HG02763 (cell line): Measurements from ENCODE around the gene CNDP2.
A peak's percentile ranks its signal among the peaks of the same experiment; 100 is the strongest.
"Not testable (repeated sequence)": the region's sequence is repeated elsewhere in the genome, so short reads cannot be mapped to it uniquely, and the experiment has no call there.

Experiments used
- ATAC-seq: cut with Tn5 transposase; IDR thresholded peaks from one replicate; pipeline ENCODE4 v1.9.1; 2021; ENCODE audit warnings: mild to moderate bottlenecking, moderate library complexity; ENCODE audit not compliant: unreplicated experiment

Gene CNDP2

GRCh38 chr18:74516271-74517235 is 20.4 kb downstream of the CNDP2 start:
- no peak for ATAC-seq

GRCh38 chr18:74517236-74517630 is 21.1 kb downstream of the CNDP2 start:
- no peak for ATAC-seq

DNA sequence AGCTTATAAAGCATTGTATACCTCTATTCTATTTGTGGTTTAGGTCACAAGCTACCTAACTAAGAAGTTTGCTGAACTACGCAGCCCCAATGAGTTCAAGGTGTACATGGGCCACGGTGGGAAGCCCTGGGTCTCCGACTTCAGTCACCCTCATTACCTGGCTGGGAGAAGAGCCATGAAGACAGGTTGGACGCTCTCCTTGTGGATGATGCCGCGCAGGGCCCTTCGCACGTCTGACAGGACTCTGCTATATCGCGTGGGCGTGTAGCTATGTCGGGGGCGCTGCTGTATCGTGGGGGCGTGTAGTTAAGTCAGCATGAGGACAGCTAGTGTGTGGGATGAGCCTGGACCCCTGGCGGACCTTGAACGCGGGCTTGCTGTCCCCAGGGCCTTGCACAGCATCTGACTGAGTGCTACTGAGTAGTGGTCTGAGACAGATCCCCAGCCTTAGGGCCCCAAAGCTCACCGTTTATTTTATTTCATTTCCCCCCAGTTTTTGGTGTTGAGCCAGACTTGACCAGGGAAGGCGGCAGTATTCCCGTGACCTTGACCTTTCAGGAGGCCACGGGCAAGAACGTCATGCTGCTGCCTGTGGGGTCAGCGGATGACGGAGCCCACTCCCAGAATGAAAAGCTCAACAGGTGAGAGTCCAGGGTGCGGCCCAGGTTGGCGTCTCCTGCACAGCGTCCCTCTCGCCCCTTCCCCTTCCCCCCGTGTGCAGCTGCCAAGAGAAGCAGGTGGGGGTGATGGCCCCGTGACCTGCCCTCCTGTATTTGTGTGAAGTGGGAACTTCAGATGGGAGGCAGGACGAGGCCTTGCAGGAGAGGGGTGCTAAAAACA is 22.5 kb downstream of the CNDP2 start:
- ATAC-seq, result no peak

GRCh38 chr18:74519320-74520095 is 23.3 kb downstream of the CNDP2 start:
- ATAC-seq, result no peak

- no peak for ATAC-seq
Measured at GRCh38 chr18:74520096-74520833, 24.1 kb downstream of the CNDP2 start.

DNA sequence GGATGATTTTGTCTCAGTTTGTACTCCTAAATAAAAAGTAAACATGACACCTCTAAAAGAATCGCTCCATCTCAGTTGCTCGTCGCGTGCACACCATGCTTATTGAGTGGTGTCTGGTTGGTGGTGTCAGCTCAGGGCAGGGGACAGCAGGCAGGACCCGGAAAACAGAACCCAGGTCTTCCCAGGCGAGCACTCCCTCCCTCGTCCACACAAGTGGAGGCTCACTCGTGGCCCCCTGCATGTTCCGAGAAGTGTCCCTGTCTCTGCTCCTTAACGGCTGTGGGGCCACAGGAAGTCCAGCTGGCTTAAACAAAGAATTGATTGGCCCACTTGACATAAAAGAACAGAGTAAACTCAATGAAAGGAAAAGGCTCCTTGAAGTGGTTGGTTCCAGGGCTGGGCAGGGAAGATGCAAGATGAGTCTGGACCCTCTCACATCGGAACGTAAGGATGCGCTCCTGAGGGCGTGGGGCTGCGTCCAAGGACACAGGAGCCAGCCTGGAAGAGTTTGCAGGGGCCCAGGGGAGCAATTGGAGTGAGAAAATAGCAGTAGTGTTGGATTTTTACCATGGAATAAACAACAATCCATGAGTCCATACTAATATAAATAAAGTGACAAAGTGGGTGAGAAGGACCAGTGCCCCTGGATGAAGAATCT is 25.0 kb downstream of the CNDP2 start:
- no peak for ATAC-seq

DNA sequence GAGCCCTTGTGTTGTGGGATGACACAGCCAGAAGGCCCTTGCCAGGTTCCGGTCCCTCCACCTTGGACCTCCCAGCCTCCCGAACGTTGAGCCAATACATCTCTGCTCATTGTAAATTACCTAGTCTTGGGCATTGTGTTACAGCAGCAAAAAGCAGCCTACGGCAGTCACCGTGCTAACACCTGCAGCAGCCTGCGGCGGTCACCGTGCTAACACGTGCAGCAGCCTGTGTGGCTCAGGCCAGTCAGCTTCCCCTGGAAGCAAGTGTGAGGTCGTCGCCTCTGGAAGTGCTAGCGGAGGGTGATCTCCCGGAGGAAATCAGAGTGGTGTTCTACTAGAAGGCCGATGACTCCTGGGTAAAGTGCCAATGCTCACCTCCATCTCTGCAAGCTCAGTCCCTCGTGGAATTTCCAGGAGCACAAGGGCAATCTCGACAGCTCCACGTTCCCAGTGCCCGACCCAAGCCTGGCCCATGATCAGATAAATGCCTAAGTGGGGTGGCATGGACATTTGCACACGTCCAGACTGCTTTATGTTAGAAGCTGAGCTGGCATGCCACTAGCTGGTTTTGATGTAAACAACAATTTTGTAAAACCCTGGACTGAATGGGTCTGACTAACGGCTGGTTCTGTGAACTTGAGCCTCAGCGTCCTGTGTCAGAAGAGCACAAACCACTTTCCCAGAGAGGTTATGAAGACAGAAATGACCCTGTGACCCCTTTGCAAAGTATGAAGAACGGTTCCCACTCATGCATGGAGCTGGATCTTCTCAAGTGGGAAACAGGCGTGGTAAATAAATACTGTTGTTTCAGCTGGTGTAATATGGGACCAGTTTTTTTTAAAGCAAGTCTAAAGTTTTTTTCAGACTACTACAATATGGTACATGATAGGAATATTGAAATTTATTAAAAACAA is 26.7 kb downstream of the CNDP2 start:
- ATAC-seq, result no peak

DNA sequence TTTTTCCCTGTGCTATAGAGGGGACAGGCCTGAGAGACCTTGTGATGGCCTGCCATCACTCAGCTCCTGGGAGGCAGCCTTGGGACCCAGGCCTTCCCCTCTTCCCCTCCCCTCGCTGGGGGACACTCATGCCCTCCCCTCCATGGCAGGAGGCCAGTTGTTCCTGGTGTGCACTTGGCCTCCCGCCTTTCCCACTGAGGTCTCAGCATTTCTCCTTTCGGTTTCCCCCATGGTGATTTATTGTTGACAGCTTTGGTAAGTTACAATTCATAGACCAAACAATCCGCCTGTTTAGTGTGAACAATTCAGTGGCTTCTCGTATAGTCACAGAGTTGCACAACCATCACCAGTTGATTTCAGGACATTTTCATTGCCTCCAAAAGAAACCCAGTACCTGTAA is 27.9 kb downstream of the CNDP2 start:
- ATAC-seq, result no peak

- not testable (repeated sequence) for ATAC-seq
Measured at GRCh38 chr18:74524915-74525314, 28.8 kb downstream of the CNDP2 start.

GRCh38 chr18:74525741-74526140 is 29.6 kb downstream of the CNDP2 start:
- no peak for ATAC-seq

- ATAC-seq, result no peak
Measured at GRCh38 chr18:74526488-74526887, 30.3 kb downstream of the CNDP2 start.

GRCh38 chr18:74528478-74528877 is 32.3 kb downstream of the CNDP2 start:
- peak; percentile 58 for ATAC-seq

DNA sequence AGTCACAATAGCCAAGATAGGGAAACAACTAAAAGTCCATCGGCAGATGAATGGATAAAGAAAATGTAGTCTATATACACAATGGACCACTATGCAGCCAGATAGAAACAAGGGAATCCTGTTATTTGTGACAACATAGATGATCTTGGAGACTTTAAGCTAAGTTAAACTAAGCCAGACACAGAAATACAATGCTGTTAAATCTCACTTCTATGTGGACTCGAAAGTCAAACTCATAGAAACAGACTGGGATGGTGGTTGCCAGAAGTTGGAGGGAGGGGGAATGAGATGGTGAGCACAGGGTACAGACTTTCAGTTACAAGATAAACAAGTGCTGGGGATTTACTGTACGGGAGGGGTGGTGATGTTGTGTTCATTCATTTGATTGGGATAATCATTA is 32.8 kb downstream of the CNDP2 start:
- no peak for ATAC-seq

GRCh38 chr18:74529378-74529777 is 33.2 kb downstream of the CNDP2 start:
- no peak for ATAC-seq

- ATAC-seq, result no peak
Measured at GRCh38 chr18:74529811-74530583, 33.8 kb downstream of the CNDP2 start.

GRCh38 chr18:74530584-74530862 is 34.4 kb downstream of the CNDP2 start:
- ATAC-seq, result no peak

GRCh38 chr18:74531043-74531442 is 34.9 kb downstream of the CNDP2 start:
- no peak for ATAC-seq

DNA sequence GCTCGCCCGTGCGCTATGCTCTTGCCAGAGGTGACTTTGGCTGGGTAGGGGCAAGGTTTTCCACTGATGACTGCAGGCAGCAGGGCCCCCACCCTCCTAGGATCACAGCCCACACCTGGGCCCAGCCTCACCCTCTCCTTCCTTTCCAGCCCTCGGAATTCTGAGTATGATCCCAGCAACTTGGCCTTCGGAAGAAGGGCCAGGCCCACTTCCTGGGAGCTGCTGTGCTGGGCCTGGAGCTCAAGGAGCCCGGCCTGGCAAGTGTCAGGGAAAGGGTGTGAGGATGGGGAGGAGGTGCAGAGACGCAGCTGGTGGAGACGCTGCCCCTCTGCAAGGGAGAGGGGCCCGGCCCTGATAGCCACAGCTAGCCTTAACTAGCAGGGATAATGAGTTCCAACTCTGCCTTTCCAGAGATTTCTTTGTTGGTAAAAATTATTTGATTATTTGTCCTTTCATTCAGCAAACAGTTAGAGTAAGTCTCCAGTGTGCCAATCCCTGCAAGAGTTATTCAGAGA is 36.4 kb downstream of the CNDP2 start:
- no peak for ATAC-seq
